Measurements from ENCODE around the gene GNAS-AS1. TPM values are rescaled to one million over a fixed set of nuclear protein-coding genes. Genes with fewer than 3 reads are reported as not detected.

GNAS-AS1 gene
- total RNA-seq, 4 donors from 2014 or later: 0.28 TPM; not detected in 3

DNA sequence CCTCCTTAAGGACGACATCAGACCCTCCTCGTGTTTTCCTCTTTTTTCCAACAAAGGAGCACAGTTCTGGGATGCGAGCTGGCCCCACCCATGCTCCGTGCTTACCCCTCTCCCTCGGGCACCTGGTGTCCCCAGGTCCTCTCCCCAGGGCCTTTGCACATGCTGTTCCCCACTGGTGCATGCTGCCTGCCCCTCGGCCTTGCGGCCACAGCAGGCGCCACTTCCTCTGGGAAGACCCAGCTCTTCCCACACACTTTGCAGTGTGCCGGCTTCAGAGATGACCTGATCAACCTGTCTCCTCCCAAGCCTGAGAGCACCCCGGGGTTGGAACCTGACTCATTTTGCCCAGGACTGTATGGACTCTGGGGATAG is 39.8 kb downstream of the GNAS-AS1 start:
- no peak for ATAC-seq (ENCODE audit: low FRiP score)
- no peak for DNase-seq (ENCODE audit: low spot score)
- no peak for TF ChIP-seq CTCF (IDR thresholded peaks at IDR 0.05)

- no peak for ATAC-seq (ENCODE audit: low FRiP score)
- DNase-seq (ENCODE audit: low spot score): no peak
- no peak for TF ChIP-seq CTCF (IDR thresholded peaks at IDR 0.05)
Measured at GRCh38 chr20:58810116-58810878, 40.4 kb downstream of the GNAS-AS1 start.

GRCh38 chr20:58808271-58809046 is 42.2 kb downstream of the GNAS-AS1 start:
- DNase-seq (ENCODE audit: low spot score) (no peak), ATAC-seq (ENCODE audit: low FRiP score) (no peak)
- TF ChIP-seq CTCF (IDR thresholded peaks at IDR 0.05): no peak

- no peak for TF ChIP-seq CTCF (IDR thresholded peaks at IDR 0.05)
- DNase-seq (ENCODE audit: low spot score): no peak
- ATAC-seq (ENCODE audit: low FRiP score): no peak
Measured at GRCh38 chr20:58807801-58808200, 42.9 kb downstream of the GNAS-AS1 start.

- no peak for TF ChIP-seq CTCF (IDR thresholded peaks at IDR 0.05)
- no peak for ATAC-seq (ENCODE audit: low FRiP score)
- no peak for DNase-seq (ENCODE audit: low spot score)
Measured at GRCh38 chr20:58803533-58803932, 47.2 kb downstream of the GNAS-AS1 start.

GRCh38 chr20:58802061-58802460 is 48.6 kb downstream of the GNAS-AS1 start:
- no peak for TF ChIP-seq CTCF (IDR thresholded peaks at IDR 0.05)
- ATAC-seq (ENCODE audit: low FRiP score): no peak
- no peak for DNase-seq (ENCODE audit: low spot score)
